ENCODE results near the gene FOXK1.

FOXK1 gene

GRCh38 chr7:4709187-4709586, 27.1 kb downstream of the FOXK1 start:
- TF ChIP-seq CTCF (IDR thresholded peaks at IDR 0.05; ENCODE audit: insufficient read depth, low read length, missing control alignments): no peak
- ChIA-PET POLR2A (no interaction called here), CTCF (no interaction called here)
- no peak overlapping the region for H3K4me3 ChIP-seq (ENCODE audit: low read depth, low read length)
- no peak for DNase-seq (ENCODE audit: low read depth, low spot score)

DNA sequence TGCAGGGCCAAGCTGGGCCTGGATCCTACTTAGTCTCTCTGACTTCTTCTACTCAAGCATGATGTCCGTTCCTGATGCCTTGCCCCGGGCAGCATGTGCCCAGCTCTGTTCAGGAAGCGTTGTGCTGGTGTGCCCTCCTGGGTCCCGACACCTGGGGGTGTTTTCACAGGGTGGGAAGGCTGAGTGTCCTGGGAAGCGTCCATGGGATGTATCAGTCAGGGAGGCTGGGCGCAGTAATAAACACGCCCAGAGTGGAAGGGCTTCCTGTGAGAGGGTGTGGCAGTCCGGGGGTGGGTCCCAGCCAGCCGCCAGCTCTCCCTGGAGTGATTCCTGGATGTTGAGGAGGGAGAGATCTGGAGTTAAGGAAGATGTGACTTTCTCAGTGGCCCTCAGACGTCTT, 29.0 kb downstream of the FOXK1 start:
- no peak for DNase-seq (ENCODE audit: low read depth, low spot score)
- no peak for TF ChIP-seq CTCF (IDR thresholded peaks at IDR 0.05; ENCODE audit: insufficient read depth, low read length, missing control alignments)
- H3K4me3 ChIP-seq (ENCODE audit: low read depth, low read length): no peak overlapping the region
- CTCF ChIA-PET: interaction anchor here (1.0 to 1.3 kb wide), 2 partner anchors 13 to 14 kb away, joined by 3 read pairs; no protein-coding TSS in a partner anchor
- POLR2A ChIA-PET: no interaction called here

DNA sequence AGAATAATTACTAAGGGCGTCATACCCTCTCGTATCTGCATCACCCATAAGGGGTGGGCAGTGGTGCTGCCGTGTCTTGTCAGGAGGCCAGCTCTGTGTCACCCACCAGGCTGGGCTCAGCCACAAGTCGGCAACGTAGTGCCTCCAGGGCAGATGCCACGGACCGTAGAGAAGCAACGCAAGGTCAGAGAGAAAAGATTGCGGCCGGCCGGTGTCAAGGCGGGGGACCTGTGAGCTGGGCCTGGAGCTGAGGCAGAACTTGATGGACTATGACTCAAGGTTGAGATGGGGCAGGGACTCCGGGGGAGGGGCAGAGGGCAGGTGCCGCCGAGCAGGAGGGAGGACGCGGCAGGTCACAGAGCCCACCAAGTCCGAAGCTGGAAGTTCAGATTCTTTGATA, 29.5 kb downstream of the FOXK1 start:
- ChIA-PET POLR2A (no interaction called here), CTCF (interaction anchor here (1.0 kb wide), 1 partner anchor 15 kb away, joined by 3 read pairs; no protein-coding TSS in a partner anchor)
- no peak for DNase-seq (ENCODE audit: low read depth, low spot score)
- TF ChIP-seq CTCF (IDR thresholded peaks at IDR 0.05; ENCODE audit: insufficient read depth, low read length, missing control alignments): no peak
- no peak overlapping the region for H3K4me3 ChIP-seq (ENCODE audit: low read depth, low read length)

DNA sequence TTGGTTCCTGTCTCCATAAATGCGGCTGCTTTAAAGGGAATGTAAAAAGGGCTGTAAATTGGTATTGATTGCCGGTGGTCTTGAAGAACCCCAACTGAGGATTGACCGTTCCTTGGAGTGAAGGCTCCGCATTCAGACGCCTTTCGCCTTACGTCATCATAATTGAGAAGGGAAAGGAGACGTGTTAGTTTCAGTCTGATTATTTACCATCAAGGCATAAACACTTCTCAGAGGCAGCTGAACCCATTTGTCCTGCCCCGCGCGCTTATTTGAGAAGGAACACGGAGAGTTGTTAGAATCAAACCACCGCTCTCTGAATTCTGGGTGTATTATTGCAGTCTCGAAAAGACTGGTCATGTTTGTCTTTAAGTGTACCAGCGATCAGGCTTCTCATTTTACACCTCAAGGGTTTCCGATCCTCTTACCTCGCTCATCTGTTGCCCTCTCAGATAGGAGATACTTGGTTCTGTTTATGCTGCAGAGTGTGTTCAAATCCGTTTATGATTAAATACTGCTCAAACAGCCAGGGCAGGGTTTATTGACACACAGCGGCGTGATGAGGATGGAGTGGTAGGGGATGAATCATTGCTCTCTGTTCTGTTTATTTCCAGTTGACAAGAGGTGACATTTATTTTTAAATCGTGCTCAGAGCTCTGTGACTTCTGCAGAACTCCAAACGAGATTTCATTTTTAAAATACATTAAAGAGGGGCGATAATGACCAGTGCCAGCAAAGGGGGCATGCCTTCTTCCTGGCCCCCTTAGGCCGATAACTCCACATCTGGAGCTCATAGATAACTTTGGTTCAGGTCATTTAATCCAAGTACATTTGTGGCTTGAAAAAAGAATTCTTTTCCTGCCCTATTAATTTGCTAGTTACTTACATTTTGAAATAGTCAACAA, 30.4 kb downstream of the FOXK1 start:
- CTCF ChIA-PET: interaction anchor here (0.8 to 1.0 kb wide), 2 partner anchors 13 to 16 kb away, joined by 3 read pairs; no protein-coding TSS in a partner anchor
- no peak for DNase-seq (ENCODE audit: low read depth, low spot score)
- no peak for TF ChIP-seq CTCF (IDR thresholded peaks at IDR 0.05; ENCODE audit: insufficient read depth, low read length, missing control alignments)
- no peak overlapping the region for H3K4me3 ChIP-seq (ENCODE audit: low read depth, low read length)
- POLR2A ChIA-PET: no interaction called here

- TF ChIP-seq CTCF (IDR thresholded peaks at IDR 0.05; ENCODE audit: insufficient read depth, low read length, missing control alignments): no peak
- no peak overlapping the region for H3K4me3 ChIP-seq (ENCODE audit: low read depth, low read length)
- DNase-seq (ENCODE audit: low read depth, low spot score): no peak
- ChIA-PET CTCF (interaction anchor here (0.8 kb wide), 1 partner anchor 12 kb away, joined by 3 read pairs; no protein-coding TSS in a partner anchor), POLR2A (no interaction called here)
Observed at GRCh38 chr7:4713183-4713784, 31.2 kb downstream of the FOXK1 start.

DNA sequence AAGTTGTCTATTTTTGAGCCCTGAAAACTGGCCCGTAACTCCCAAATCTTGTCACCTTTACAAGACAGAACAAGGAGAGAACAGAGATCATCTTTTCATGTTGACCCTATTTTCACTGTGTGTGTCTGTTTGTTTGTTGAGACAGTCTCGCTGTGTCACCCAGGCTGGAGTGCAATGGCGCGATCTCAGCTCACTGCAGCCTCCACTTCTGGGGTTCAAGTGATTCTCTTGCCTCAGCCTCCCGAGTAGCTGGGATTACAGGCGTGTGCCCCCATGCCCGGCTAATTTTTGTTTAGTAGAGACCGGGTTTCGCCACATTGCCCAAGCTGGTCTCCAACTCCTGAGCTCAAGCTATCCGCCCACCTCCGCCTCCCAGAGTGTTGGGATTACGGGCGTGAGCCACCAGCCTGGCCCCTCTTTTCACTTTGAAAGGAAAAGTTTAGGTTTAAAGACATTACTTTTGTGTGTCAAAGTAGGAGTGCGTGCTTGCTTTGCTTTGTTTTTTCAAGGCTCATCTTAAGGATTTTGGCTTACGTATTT, 32.1 kb downstream of the FOXK1 start:
- H3K4me3 ChIP-seq (ENCODE audit: low read depth, low read length): no peak overlapping the region
- ChIA-PET POLR2A (no interaction called here), CTCF (interaction anchor here (1.0 kb wide), 1 partner anchor 21 kb away, joined by 3 read pairs; no protein-coding TSS in a partner anchor)
- no peak for TF ChIP-seq CTCF (IDR thresholded peaks at IDR 0.05; ENCODE audit: insufficient read depth, low read length, missing control alignments)
- DNase-seq (ENCODE audit: low read depth, low spot score): no peak

All from AG04449 (cell line).